Inflammatory macrophage treated with lipopolysaccharide for 1 hour (primary cell): ENCODE measurements around the gene HOXB7.

Source experiments
- DNase-seq, 2 donors: peaks; one replicate each; pipeline ENCODE4 v3.0.0-alpha.2; 2020 to 2022

HOXB7 gene

DNA sequence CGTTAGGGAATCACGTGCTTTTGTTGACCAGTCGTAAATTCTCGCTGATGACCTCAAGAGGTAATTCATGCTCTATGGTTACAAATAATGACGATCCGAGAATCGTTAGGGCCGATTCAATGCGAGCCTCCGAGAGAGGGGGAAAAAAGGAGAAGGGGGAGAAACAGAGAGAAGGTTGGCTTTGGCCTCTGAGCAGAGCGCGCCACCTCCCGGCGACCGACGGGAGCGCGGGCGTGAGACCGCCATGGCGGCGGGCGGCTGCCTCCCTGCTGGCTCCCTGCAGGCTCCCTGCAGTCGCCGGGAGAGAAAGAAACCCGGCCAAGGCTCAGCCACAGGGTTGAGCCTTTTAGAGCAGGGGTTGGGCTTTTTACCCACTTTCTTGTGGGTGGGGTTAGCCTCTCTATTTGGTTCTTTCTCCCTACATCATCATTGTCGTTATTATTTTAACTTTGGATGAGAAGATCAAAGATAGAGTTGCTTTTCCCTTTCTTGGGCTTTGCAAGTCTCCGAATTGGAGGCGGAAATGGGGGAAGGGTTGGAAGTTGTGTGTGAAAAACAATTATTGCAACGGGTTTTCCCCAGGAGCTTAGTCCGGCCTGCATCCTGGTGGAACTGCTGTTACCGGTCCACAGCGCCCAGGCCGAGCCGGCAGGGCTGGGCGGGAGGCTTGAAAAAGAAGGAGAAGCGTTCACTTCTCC lies 16.8 kb downstream of the HOXB7 start:
- peak; percentile 33 to 80 for DNase-seq

DNA sequence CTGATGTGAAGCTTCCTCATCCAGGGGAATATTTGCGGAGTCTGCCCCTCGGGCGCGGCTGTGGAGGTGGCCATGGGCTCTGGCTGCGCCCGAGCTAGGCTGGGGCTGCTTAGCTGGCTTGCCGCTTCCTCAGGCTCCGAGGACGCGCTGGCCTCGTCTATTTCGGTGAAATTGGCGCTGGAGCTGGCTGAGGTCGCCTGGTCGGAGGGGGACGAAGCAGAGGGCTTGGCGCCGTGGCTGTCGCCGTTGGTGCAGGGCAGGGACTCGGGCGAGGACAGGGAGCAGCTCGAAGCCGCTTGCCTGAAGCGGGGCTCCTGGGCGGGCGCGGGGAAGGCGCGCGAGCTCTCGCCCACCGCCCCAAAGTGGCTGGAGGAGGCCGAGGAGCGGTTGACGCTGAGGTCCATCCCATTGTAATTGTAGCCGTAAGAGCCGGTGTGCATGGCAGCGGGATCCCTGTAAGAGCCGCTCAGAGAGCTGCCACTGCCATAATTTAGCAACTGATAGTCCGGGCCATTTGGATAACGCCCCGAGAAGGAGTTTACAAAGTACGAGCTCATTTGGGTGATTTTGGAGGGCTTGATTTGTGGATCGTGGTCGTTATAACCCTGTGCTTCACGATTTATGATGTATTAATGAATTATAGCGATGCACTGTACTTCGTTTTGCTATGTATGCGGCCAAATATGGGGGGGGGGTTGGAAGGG lies 17.5 kb downstream of the HOXB7 start, which contains the start of gene HOXB5:
Gene HOXB5, minus strand, starts transcription at position 654 of the 704 bp plus-strand sequence. Its CDS starts 97 bp downstream, at position 557.
- no peak for DNase-seq

DNA sequence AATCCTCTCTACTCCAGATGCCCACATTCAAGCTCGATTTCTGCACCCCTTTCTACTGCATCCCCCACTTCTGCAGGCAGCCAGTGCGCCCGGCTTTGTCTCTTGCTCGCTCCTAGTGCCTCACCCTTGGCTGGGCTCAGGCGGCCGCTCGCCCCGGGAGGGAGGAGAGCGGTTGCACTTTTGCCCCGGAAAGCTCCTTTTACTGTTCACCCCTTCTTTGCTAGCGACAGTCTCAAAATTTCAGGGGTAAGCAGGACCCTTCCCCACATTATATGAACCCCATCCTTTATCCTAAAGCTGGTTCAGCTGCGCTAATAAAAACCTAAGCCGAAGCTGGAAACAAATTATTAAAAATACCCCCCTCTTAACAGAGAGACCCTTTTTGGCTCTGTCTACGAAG lies 18.2 kb downstream of the HOXB7 start:
- no peak for DNase-seq

DNA sequence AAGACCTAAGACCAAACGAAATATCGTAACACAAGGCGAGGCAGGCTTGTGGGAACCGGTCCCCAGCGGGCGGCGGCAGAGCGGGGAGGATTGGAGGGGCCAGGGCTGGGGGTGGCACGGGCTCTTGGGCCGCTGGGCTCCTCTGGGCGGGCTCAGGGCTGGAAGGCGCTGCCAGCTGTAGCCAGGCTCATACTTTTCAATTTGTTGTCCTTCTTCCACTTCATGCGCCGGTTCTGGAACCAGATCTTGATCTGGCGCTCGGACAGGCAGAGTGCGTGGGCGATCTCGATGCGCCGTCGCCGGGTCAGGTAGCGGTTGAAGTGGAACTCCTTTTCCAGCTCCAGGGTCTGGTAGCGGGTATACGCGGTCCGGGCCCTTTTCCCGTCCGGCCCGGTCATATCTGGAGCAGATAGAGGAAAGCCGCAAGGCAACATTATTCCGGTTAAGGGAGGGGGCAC lies 18.7 kb downstream of the HOXB7 start:
- DNase-seq = no peak

DNA sequence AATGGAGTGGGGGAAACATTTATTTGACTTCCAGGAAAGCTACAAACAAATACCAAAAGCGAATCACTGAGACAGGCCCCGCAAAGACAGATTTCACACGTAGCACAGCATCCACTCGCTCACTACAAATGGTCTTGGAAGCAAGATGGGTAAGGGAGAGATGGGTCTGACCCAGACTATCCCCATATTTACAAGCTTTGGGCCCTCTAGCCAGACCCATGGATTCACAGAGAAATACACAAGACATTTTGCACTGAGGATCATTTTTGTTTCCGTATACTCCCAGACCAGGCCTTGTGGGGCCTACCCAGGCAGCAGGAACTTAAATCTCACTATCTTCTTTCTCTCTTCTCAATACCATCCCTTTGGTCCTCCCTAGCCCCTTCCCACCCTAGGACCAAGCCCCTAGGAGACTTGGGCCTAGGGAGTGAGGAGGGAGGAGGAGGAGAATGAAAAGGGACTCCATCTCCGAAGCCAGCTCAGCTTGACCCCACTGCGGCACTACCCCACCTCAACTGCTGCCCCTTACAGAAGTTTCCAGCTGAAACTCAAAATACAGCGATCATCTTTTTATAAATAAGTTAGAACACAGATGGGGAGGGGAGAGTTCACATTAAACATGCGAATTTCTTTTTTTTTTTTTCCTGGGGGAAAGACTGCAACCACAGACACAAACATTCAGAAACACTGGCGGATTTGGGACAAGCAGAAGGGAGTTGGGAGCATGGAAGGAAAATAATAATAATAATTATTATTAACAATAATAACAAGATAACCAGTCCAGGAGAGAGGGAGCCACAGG lies 19.4 kb downstream of the HOXB7 start:
- DNase-seq = no peak

DNA sequence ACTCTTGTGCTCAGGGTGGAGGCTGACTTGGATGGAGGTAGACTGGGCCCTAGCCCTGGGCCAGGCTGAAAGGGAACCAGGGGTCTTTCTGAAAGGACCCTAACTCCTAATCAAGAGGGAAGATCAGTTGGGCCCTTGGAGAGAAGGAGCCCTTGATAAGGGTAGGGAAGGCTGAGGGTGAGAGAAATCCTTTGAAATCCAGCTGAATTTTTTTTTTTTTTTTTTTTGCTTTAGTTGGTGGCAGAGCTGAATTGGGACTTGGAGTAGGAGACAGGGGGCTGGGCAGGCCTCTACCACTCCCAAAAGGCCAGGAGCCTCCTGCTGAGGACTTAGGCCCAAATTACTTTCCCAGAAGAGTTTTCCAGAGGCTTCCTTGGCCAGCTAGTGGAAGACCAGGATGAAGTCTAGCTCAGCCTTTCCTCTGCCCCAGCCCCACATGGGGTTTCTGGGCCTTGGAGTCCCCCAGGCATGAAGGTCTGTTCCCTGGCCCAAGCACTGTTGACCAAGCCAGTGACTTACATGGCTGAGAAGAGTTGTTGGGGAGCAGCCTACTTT lies 20.1 kb downstream of the HOXB7 start:
- DNase-seq = no peak

DNA sequence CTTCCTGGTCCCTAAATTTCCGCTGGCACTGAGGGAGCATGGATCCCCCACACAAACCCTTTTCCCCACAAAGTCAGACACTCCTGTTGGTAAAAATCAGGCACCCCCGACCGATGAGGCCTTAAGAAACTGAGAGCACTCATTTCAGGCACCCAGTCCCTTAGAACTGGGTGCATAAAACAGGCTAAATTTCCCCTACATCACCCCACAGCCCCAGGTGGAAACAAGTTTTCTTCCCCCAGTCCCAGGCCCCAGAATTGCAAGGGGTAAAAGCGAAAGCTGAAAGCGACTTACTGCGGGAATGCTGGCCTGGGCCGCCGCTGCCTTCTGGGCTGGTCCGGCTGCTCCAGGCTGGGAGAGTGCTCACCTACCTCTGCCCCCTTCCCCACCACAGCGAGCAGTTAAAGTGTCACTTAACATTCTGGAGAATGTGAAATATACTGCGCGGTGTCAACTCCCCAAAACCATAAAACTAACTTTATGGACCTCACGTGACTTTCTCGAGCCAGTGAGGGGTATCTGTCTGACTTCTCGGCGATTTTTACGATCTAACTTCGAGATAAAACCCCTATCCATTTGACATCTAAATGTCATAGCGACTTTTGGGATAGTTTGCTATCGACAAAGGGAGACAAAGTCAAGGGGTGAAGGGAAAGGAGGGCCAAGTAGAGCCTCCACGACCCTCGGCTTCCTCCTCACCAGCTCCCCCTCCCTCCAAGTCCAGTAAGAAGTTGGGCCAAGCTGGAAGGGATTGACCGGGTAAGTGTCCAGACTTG lies 20.8 kb downstream of the HOXB7 start, which contains the start of gene HOXB3:
Gene HOXB3, minus strand, starts transcription at position 411 of the 776 bp plus-strand sequence. CDS start 37,767 bp downstream, outside the sequence.
- DNase-seq = no peak

DNA sequence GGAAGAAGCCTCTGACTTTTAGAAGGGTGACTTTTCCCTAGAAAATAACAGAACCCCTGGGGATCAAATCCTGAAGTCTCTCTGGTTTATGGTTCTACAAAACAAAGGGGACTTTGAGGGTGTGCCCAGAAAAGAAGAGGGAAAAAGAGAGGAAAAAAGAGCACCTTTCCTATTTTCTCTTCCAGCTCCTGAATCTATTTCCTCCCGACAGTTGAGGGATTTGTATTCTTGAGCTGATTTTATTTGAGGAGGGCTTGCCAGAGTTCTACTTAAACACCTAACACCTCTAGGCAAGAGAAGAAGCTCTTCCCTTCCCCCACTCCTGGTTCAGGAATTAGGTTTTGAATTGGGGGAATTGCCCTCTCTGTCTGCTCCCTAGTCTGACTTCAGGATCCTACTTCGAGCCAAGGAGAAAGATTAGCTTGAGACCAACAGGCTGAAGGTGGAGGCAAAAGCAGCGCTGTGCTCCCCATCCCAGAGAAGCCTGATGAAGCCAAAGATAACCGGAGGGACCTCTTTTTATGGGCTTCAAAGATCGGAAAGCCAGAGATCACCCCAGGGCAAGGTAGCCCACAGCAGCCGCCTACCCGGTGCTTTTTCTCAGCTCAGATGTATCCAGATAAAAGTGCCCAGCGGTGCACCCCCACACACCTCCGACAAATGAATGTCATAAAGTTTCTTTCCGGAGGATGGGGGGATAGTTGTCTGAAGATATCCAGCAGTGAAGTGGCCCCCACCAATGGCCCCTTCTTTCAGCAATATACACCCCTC lies 21.6 kb downstream of the HOXB7 start:
- no peak for DNase-seq

DNA sequence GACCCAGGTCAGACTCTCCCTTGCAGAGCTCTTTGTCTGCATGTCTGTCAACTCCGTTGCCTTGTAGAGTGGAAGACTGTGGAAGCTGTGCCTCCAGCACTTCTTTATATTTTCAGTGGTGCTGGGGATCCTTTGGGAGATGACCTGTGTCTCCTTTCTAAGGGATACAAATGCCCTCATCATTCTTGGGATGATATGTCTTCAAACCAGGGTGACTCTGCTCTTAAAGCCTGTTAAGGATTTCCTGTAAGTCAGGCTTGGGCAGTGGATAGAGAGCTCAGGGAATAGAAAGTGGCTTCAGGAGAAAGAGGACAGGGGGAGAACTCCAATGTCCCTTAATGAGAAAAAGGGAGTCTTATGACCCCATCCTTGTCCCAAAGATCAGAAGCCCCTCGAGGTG lies 22.3 kb downstream of the HOXB7 start:
- no peak for DNase-seq

DNA sequence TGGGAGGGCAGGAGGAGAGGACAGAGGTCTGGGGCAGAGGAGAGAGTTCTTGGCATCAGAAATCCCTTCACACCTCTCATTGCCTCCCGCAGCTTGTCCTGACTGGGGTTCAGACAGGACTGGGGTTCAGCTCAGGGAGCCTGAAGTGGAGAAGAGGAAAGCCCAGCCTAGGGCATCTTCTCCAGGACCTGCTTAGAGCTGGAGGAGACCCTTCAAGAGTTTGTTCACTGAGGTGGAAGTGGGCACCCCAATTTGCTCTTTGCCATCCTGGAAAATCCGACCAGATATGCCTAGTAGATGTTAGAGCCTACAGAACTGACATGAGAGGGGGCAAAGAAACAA lies 22.8 kb downstream of the HOXB7 start:
- DNase-seq = no peak

DNA sequence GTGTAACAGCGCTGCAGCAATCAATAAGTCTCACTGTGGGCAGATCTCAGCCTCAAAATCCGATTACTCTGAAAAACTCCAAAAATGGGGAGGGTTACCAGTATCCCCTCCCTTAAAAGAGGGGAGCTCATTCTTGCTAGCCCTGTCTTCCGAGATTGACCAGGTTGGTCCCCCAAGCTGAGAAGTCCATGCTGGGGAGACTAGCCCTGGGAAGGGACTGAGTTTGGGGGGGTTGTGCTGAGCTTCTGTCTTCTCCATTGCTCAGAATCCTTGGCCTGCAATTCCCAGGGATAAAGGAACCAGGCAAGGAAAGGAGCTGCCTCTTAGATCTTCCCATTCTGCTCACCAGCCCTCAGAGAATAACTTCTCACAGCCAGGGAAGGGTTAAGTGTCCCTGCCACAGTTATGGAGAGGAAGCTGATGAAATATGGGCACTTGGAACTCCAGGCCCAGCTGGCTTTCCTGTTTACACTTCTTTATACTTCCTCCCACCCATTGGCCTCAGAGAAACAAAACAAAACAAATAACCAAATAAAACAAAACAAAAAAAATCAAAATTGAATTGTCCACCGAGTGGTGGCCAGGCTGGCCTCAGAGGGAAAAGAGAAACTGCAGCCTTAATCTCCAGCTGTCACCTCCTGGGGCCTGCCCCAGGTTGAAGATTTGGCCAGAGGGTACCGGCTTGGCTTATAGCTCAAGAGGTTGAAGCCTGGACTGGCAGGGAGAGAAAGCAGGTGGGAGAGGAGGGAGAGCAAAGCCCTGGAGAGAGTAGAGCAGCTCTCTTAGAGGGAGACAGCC lies 23.3 kb downstream of the HOXB7 start:
- no peak for DNase-seq

DNA sequence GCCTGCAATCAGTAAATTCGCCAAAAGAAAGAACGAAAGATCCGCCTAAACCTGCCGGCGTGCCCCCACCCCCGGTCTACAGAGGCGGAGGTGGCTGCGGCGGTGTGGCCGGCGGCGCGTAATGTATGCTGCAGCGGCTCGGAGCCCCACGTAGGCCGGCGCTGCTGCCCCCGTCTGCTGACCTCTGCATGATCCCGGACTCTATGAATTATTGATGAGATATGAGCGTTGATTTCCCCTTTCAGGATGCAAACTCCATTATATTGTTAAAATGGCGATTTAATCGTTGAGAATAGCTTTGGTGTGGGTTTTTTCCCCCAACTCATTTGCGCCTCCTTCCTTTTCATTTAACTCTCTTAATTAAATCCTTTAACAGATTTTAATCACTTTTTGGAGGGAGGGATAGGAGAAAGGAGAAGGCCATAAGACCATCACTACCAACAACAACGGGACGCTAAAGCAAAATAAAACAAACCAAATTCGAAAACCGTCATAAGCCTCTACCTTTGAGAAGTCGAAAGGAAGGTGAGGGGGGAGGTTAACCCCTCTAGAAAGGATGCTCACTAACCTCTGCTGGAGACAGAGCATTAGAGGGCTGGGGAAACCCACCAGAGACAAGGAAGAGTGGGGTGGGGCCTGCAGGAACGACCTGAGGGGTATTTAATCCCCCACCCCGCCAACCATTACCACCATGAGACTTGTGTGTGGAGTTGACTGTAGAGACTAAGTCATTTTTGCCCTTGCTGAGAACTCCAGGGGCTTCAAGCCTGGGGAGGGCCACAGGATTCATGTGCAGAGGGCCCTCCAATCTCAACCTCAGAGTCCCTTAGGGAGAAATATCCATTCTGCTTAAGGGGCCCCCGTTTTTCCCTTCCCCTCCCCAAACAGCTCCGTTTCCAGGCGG lies 24.2 kb downstream of the HOXB7 start:
- no peak for DNase-seq

DNA sequence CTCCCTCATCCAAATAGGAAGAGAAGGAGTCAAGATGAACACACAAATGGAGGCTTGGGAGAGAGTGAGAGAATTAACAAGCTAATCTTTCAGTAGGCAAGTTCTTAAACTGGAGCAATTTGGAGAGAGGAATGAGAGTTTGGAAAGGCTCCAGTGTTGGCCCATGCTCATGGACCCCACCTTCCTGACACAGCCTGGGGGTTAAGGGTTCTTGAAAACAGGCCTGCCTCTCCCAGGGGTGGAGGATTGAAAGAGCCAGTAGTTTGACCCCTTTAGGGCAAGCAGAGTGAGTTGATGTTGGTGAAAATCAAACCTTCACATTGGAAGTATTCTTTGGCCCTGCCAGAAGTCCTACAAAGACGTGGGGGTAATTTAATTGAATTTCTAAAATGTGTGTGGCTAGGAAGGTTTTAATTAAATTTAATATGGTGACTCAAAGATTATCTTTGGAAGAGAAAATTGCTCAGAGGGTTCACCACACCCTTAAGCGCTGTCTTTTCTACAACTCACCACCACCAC lies 26.5 kb downstream of the HOXB7 start:
- no peak for DNase-seq

DNA sequence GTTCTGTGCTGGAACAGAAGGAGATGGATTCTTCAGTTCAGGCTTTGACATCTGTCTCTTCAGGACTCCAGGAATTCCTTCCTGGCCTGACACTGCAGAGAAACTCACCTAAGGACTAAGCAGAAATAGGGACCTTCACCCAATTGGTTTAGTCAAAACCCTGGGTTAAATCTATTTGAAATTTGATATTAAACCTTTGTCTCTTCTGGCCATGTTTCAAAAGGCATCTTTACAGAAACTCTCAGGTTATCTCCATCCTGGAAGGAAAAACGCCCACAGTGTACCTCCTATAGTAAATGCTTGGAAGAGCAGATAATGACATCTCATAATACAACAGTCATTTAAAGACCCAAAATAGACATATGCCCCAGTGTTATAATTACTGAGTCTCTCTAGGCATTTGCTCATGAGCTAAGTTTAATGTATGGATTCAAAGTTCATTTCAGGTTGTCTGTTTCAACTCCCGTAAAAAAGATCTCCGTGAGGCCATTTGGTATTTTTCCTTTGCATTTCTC lies 27.1 kb downstream of the HOXB7 start:
- no peak for DNase-seq

DNA sequence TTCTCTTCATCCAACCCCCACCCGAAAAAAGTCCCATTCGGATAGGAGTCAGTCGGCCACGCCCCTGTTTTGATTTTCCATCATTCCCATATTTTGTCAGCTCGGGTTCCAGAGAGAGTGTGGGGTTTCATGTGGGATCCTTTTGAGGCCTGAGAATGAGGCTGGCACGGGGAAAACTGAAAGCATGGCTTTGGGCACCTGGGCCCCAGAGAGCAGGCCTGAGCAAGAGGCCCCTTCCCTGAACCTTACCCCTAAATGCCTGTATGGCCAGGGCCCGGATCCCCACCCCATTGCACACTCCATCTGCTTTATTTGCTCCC lies 28.1 kb downstream of the HOXB7 start:
- DNase-seq = no peak

DNA sequence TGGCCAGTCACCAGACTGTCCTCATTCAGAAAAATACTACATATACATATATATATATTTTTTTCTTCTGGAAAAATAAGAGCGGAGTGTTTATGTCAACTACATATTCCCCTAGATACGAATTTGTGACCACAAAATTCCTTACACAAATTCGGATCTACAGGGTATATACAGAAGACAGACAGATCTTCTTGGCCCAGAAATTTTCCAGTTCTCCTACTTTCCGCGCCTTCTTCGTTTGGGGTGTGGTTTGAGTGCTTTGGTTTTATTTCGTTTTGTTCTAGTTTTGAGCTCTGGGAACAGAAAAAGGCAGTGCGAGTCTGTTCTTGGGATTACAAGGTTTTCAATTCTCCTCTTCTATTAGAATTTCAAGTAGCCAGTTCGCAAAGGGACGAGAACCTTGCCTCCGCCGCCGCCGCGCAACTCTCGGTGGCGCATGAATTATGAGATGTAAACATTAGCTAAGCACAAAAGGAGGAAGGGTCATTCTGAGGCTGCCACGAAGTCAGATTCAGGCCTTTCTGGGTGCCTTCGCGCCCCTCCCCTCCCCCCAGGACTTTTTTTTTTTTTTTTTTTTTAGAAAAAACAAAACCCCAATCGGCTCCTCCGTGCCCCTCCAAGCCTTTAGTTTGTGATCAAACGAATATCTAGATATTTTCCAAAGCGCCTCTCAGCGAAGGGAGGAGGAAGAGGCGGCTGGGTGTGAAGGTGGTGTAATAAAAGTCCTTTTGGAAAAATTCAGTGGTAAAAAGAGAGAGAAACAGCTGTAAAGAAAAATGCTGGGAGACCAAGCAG lies 30.9 kb downstream of the HOXB7 start:
- DNase-seq = no peak

DNA sequence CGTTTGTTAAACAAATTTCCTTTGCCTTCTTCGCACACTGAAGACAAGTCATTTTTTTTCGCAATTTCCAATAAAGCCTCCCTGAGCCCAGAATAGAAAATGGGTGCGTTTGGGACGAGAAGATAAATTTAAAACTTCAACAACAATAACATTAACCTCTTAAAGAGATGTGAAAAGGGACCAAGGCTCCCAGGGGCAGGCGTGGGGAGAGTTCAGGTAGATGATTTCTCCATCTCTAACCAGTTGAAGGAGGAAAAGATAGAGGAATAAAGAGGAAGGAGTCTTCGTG lies 31.4 kb downstream of the HOXB7 start:
- no peak for DNase-seq

DNA sequence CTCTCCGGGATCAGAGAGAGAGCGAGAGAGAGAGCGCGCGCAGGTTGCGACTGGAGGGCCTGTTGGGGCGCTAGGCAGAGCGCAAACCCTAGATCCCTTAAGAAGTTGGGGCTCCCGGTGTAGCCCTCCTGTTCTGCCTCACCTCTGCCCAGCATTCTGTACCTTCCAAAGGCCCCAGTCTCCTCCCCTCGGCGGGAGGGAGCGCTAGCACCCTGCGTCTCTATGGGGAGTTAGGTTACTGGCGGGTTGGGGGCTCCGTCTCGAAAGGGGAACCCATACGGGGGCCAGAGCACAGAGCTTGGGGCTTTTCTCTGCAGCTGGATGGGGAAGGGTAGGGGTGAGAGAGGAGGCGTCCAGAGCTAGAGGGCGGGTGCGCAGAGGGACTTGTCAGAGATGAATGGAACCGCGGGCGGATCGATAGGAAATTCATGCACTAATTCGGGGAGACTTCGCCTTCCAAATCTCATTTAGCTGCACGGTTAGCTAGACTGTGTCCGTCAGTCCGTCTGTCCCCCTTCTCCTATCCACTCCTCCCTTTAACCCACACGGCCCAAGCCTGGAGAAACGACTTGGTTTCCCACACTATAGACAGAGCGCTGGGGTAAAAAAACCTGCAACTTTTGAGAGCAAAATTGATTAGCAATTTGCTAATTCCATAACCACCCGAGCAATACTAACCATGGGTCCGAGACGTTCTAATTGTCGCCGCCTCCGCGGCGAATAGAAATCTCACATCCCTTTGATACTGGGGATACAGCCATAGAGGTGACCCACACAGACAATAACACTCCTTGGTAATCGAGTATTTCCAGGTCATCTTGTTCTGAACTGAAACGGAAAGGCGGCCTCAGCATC lies 32.0 kb downstream of the HOXB7 start:
- DNase-seq = no peak
